SHP77 (cell line): ENCODE measurements around the gene DDX39A.
"Not testable (repeated sequence)": the region's sequence is repeated elsewhere in the genome, so short reads cannot be mapped to it uniquely, and the experiment has no call there.

Experiments used
- DNase-seq, 2 experiments: peaks; one replicate each; lab custom pipeline; 2025; lab: John Stamatoyannopoulos, UW

The DDX39A gene

GRCh38 chr19:14408491-14409145, 10.5 kb downstream of the DDX39A start:
- no peak for DNase-seq

- DNase-seq, result no peak
Observed at GRCh38 chr19:14407605-14408484, 11.3 kb downstream of the DDX39A start.

GRCh38 chr19:14406645-14407401, 12.3 kb downstream of the DDX39A start:
- DNase-seq, result no peak

GRCh38 chr19:14405758-14406644, 13.1 kb downstream of the DDX39A start:
- peak; percentile 75 to 79 for DNase-seq

- no peak for DNase-seq
Observed at GRCh38 chr19:14405380-14405757, 13.8 kb downstream of the DDX39A start.

- DNase-seq, result no peak
Observed at GRCh38 chr19:14404312-14404711, 14.8 kb downstream of the DDX39A start.

- DNase-seq, result not testable (repeated sequence)
Observed at GRCh38 chr19:14403145-14403930, 15.8 kb downstream of the DDX39A start.

- DNase-seq, result no peak
Observed at GRCh38 chr19:14402332-14403144, 16.6 kb downstream of the DDX39A start.

GRCh38 chr19:14401468-14402195, 17.5 kb downstream of the DDX39A start:
- DNase-seq, result no peak

- no peak for DNase-seq
Observed at GRCh38 chr19:14400951-14401431, 18.1 kb downstream of the DDX39A start.

GRCh38 chr19:14397168-14397567, 22.0 kb downstream of the DDX39A start:
- DNase-seq, result not testable (repeated sequence)

- DNase-seq, result not testable (repeated sequence)
Observed at GRCh38 chr19:14396730-14397129, 22.4 kb downstream of the DDX39A start.

GRCh38 chr19:14395710-14396336, 23.3 kb downstream of the DDX39A start:
- no peak for DNase-seq

- DNase-seq, result no peak
Observed at GRCh38 chr19:14395262-14395661, 23.9 kb downstream of the DDX39A start.

GRCh38 chr19:14394167-14394566, 25.0 kb downstream of the DDX39A start:
- DNase-seq, result no peak

GRCh38 chr19:14393329-14393728, 25.8 kb downstream of the DDX39A start:
- DNase-seq, result no peak

- DNase-seq, result no peak
Observed at GRCh38 chr19:14391156-14391821, 27.9 kb downstream of the DDX39A start.

GRCh38 chr19:14390548-14390947, 28.6 kb downstream of the DDX39A start:
- DNase-seq, result no peak
